HFFc6 (cell line): ENCODE results near the gene GDF2. TPM values are rescaled to one million over a fixed set of nuclear protein-coding genes. Genes with fewer than 3 reads are reported as not detected.

ENCODE experiments used
- DNase-seq: peaks from one replicate; pipeline ENCODE4 v3.0.0-alpha.2; 2018
- H3K27ac Mint-ChIP-seq: 2 replicates; pipeline ENCODE4 v1.8.0; 2020; ENCODE audit warnings: mild to moderate bottlenecking, mixed read lengths
- H3K27me3 Mint-ChIP-seq: 2 replicates; pipeline ENCODE4 v1.8.0; 2021; ENCODE audit warnings: mild to moderate bottlenecking, moderate library complexity, mixed read lengths; ENCODE audit not compliant: insufficient read depth
- H3K36me3 Mint-ChIP-seq: 2 replicates; pipeline ENCODE4 v1.8.0; 2021; ENCODE audit warnings: low read depth, mixed read lengths
- H3K4me1 Mint-ChIP-seq: 2 replicates; pipeline ENCODE4 v1.8.0; 2020; ENCODE audit warnings: low read depth, mixed read lengths
- H3K4me3 Mint-ChIP-seq: 2 replicates; pipeline ENCODE4 v1.8.0; 2020; ENCODE audit warnings: mild to moderate bottlenecking, moderate library complexity, mixed read lengths
- H3K9me3 Mint-ChIP-seq: 2 replicates; pipeline ENCODE4 v1.8.0; 2020; ENCODE audit warnings: mild to moderate bottlenecking, mixed read lengths
- total RNA-seq, 6 experiments: library from RNA; stranded (reverse); fragmentation: NEBNext Ultra II Directional; extraction: Animal tissue kit (Norgen Biotek cat#: 25700); gene quantifications; 2 replicates in 1 of 6; 3 replicates in 5 of 6; pipeline ENCODE4 v1.2.3, GENCODE V29; 2021
- TF ChIP-seq, protein P1 (sequence below): fragments of 200-600 bp; sonication (generic); IDR thresholded peaks from 2 replicates; pipeline ENCODE4 v1.5.0; 2021; ENCODE audit warnings: antibody characterized with exemption, mild to moderate bottlenecking

The GDF2 gene
- total RNA-seq, 6 experiments from 2014 or later, result not detected

DNA sequence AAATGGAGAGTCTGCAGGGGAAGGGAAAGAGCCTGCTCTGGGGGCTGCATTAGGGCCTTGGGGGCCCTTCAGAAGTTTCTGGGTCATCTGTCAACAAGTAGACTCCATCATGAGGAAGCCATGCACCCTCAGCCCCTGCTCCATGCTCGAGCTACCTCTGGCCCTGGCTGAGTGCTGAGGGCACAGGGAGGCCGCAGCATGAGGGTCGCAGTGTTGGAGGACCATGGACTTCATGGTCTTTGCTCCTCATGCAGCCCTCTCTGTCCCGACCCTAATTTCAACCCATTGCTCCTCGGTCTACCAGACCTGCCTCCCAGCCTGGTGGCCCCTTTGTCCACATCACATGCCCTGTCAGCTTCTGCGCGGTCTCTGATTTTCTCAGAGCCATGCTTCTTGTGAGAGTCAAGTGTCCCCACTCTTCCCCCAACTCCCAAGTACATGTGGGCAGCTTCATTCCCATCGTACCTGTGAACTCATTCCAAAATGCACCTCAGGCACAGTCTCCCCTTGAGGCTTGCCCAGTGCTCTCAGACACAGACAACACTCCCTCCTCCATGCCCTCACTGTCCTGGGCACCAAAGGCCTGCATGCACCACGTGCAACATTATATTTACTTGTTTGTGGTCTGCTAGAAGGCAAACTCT, 47.1 kb downstream of the GDF2 start:
- Mint-ChIP-seq H3K27me3 (peaks cover 56% of the 10 kb centered on the region), H3K4me1 (no peaks in the 10 kb centered on the region), H3K36me3 (no peaks in the 10 kb centered on the region), H3K9me3 (no peaks in the 10 kb centered on the region), H3K27ac (no peak overlapping the region), H3K4me3 (no peak overlapping the region)
- TF ChIP-seq, protein P1, sequence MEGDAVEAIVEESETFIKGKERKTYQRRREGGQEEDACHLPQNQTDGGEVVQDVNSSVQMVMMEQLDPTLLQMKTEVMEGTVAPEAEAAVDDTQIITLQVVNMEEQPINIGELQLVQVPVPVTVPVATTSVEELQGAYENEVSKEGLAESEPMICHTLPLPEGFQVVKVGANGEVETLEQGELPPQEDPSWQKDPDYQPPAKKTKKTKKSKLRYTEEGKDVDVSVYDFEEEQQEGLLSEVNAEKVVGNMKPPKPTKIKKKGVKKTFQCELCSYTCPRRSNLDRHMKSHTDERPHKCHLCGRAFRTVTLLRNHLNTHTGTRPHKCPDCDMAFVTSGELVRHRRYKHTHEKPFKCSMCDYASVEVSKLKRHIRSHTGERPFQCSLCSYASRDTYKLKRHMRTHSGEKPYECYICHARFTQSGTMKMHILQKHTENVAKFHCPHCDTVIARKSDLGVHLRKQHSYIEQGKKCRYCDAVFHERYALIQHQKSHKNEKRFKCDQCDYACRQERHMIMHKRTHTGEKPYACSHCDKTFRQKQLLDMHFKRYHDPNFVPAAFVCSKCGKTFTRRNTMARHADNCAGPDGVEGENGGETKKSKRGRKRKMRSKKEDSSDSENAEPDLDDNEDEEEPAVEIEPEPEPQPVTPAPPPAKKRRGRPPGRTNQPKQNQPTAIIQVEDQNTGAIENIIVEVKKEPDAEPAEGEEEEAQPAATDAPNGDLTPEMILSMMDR, result no peak
- no peak for DNase-seq

DNA sequence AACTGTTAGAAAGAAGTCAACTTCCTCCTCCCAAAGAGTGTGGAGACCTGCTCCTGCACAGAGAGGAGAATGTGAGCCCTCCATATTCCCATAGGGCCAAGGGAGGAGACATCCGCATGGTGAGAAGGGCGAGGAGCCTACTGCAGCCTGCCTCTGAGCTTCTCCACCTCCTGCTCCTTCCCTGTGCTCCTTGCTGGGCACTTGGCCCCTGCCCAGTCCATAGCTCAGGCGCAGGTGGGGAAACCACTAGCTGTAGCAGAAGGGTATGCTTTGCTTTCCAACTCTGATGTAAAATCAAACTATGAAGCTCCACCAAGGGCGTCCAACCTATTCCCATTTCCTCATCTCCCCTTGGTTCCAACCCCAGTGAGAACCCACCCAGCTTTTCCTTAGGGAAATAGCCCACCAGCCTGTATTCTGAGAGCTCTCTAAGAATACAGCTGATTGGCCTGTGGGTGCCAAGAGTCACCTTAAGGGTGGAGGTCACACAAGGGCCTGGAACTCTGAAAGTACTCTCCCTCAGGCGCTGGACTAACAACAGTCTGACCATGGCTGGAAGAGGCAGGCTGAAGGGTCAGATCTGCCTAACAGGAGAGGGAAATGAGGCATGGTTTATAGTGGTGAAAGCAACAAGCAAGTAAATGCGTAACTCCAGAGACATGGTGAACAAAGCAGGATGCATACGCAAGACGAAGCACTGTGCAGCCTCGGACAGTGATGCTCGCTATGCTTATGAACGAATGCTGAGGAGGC, 47.9 kb downstream of the GDF2 start:
- no peaks in the 10 kb centered on the region for H3K9me3 Mint-ChIP-seq
- H3K36me3 Mint-ChIP-seq, result no peaks in the 10 kb centered on the region
- peaks cover 53% of the 10 kb centered on the region for H3K27me3 Mint-ChIP-seq
- H3K27ac Mint-ChIP-seq, result no peak overlapping the region
- no peak for DNase-seq
- no peak overlapping the region for H3K4me3 Mint-ChIP-seq
- no peaks in the 10 kb centered on the region for H3K4me1 Mint-ChIP-seq
- TF ChIP-seq, protein P1, result no peak

- Mint-ChIP-seq H3K4me1 (no peaks in the 10 kb centered on the region), H3K27me3 (peaks cover 50% of the 10 kb centered on the region), H3K27ac (no peak overlapping the region), H3K9me3 (no peaks in the 10 kb centered on the region), H3K4me3 (no peak overlapping the region), H3K36me3 (no peaks in the 10 kb centered on the region)
- TF ChIP-seq, protein P1, result no peak
- DNase-seq, result no peak
Observed at GRCh38 chr10:47370878-47371277, 48.6 kb downstream of the GDF2 start.

DNA sequence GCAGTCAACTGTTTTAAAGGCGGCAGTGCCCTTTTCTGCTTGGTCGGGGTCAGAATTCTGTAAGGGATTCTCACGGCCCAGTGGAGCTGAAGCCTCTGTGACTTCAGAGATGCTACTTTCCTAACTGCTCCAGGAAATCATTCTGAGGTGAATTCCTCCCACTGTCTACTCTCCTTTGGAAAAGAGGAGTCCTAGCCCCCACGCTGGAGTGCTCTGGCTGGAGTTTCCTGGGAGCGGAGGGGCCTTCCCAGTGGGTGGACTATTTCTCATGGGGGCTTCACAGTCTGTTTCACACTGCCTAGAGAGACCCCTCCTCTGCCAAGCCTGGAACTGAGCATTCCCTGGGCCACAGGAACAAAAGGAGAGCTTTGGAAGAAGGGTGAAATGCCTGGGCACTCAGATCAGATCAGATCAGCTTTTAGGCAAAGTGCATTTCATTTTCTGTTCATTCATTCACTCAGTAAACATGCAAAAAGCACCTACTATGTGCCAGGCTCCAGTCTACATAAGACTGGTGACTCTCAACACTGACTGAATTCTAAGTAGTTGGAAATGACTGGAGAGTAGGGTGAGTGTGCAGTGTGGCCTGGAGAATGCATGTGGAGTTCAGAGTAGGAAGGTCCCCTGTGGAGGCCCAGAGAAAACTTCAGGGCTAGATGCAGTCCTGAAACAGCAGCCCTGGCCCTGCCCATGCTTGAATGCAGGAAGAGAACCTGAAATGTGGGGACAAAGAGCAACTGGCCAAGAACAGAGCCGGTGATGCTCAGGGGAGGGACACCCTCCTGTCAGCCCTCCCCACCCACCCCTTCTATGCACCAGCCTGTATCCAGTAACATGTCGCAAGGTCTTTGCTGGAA, 49.6 kb downstream of the GDF2 start:
- Mint-ChIP-seq H3K4me3 (no peak overlapping the region), H3K27ac (no peak overlapping the region), H3K36me3 (no peaks in the 10 kb centered on the region), H3K9me3 (no peaks in the 10 kb centered on the region), H3K4me1 (no peaks in the 10 kb centered on the region), H3K27me3 (peaks cover 47% of the 10 kb centered on the region)
- DNase-seq, result no peak
- TF ChIP-seq, protein P1, result no peak

DNA sequence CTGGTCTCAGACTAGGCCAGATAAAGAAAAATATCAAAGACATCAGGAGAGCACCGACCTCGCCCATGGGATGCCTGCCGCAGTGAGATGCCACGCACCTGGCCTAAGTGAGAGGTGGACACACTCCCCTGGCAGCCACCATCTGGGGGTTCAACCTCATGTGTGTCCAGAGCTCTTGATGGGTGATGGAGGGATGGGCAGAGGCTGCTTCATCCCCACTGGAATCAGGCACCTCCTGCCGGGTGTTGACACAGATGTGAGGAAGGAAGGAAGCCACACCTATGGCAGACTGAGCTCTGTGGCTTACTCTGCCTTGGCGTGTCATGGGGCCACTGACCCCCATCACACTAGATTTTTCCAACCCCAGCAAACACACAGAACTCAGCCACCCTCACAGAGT, 50.5 kb downstream of the GDF2 start:
- TF ChIP-seq, protein P1, result no peak
- Mint-ChIP-seq H3K27me3 (peaks cover 43% of the 10 kb centered on the region), H3K27ac (no peak overlapping the region), H3K4me3 (no peak overlapping the region), H3K9me3 (no peaks in the 10 kb centered on the region), H3K36me3 (no peaks in the 10 kb centered on the region), H3K4me1 (no peaks in the 10 kb centered on the region)
- no peak for DNase-seq
